Measurements from ENCODE around the gene MAD1L1.
"Not testable (repeated sequence)": the region's sequence is repeated elsewhere in the genome, so short reads cannot be mapped to it uniquely, and the experiment has no call there.

Gene MAD1L1

DNA sequence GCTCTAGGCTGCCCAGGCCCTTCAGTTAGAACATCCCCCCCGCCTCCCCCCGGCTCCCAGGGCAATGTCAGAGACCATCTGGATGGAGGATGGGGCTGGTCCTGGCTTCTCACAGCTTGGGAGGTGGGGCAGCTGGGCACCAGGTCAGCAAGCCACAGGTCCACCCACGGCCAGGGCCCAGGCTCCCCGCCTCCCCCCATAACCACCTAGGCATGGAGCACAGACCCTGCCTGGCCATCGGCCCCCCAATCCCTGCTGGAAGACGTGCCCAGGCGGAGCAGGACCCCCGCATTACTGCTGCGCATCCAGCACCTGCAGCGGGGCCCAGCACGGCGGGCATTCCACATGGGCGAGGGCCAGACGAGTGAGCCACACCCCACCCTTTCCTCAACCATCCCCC is 393.0 kb downstream of the MAD1L1 start:
- TF ChIP-seq POLR2A (IDR thresholded peaks at IDR 0.05; ENCODE audit: low read depth, low read length) (no peak), POLR2AphosphoS5 (IDR thresholded peaks at IDR 0.05; ENCODE audit: low read depth, low read length) (no peak), TAF1 (IDR thresholded peaks at IDR 0.05; ENCODE audit: borderline replicate concordance, low read depth, low read length) (no peak)

DNA sequence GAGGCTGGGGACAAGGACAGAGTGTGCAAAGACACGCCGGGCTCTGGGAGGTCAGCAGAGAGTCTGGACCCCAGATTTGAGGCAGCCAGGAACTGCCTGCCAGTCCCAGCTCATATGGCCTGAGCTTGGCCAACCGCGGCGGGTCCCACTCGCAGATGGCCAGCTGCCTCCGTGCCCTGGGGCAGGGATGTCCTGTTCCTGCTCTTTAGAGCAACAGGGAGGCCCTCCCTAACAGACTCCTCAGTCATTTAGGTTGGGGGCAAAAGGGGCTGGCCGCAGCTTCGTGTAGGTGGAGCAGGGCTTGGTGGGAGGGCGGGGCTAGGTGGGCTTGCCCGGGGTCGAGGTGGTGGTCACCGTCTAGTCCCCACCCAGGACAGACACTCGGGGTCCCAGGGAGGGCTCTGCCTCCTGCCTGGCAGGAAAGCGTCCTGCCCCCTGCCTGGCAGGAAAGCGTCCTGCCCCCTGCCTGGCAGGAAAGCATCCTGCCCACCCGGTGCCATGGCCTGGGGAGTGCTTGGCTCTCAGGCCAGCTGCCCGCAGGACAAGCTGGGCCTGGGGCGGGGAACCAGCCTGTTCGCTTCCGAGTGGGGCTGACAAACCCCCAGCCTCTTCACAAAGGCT is 393.7 kb downstream of the MAD1L1 start:
- DNase-seq (ENCODE audit: insufficient read length); FAIRE-seq: not testable (repeated sequence)

More for the DNA sequence above, 393.0 kb downstream of the MAD1L1 start:
- DNase-seq (ENCODE audit: insufficient read length) (no peak), FAIRE-seq (no peak)

DNA sequence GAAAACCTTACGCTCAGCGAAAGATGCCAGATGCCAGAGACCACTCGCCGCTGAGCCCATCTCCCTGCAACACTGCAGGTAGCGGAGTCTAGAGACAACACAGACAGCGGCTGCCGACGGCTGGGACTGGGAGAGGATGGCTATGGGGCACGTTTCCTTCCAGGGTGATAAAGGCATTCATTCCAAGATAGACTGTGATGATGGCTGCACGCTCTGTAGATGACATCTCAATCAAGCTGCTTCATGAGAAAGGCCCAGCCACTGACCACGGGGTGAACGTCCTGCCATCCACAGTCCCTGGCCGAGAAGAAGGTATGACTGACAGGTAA is 394.2 kb downstream of the MAD1L1 start:
- DNase-seq (ENCODE audit: insufficient read length); FAIRE-seq: not testable (repeated sequence)

DNA sequence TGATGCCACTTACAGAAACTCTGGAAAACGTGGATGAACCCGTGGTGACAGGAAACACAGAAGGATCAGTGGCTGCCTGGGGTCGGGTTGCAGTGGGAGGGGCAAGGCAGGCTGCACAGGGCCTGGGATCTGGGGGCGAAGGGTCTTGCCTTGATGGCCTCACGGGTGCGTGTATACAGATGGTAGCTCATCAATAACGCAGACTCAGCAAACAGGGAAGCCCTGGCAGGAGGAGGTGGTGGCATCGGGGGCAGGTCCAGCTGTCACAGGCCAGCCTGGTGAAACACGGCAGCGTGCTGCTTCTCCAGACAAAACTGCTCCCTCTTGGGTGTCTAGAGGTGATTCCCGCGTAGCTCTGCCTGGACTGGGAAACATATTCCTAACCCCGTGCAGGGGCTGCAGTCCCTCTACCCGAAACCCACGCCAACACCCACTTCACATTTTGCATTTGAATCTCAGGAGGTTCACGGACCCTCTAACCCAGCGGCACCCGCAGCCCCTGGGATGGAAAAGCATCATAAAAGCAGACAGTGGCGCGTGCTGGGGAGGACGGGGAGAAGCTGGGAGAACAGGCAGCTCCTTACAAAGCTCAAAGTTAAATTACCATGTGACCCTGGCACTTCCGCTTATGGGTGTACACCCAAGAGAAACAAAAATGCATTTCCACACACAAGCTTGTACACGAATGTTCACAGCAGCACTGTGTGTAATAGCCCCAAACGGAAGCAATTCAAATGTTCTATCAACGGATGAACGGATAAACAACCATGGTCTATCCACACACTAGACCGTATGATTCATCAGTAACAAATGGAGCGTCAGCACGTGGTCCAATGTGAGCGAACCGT is 394.8 kb downstream of the MAD1L1 start:
- FAIRE-seq; DNase-seq (ENCODE audit: insufficient read length): not testable (repeated sequence)

DNA sequence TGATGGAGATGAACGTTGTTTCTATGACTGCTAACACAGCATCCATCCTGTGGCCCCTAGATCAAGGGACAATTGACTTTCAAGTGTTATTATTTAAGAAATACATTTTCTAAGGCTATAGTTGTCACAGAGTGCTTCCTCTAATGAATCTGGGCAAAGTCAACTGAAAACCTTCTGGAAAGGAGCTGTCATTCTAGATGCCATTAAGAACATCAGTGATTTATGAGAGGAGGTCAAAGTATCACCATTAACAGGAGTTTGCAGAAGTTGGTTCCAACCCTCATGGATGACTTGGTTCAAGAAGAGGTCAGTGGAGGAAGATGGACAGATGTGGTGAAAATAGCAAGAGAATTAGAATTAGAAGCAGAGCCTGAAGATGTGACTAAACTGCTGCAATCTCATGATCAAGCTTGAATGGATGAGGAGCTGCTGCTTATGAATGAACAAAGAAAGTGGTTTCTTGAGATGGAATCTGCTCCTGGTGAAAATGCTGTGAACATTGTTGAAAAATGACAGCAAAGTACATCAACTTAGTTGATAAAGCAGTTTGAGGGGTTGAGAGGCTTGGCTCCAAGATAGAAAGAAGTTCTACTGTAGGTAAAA is 400.7 kb downstream of the MAD1L1 start:
- FAIRE-seq; DNase-seq (ENCODE audit: insufficient read length): not testable (repeated sequence)

DNA sequence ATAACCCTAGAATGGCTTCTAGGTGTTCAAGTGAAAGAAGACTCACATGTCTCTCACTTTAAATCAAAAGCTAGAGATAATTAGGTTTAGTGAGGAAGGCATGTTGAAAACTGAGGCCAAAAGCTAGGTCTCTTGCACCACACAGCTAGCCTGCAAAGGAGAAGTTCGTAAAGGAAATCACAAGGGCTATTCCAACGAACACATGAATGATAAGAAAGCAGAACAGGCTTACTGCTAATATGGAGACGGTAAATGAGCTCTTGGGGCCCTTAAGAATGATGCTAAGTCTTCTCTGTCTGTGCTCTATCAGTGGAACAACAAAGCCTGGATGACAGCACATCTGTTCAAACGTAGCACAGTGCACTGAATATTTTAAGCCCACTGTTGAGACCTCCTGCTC is 401.3 kb downstream of the MAD1L1 start:
- FAIRE-seq; DNase-seq (ENCODE audit: insufficient read length): not testable (repeated sequence)

DNA sequence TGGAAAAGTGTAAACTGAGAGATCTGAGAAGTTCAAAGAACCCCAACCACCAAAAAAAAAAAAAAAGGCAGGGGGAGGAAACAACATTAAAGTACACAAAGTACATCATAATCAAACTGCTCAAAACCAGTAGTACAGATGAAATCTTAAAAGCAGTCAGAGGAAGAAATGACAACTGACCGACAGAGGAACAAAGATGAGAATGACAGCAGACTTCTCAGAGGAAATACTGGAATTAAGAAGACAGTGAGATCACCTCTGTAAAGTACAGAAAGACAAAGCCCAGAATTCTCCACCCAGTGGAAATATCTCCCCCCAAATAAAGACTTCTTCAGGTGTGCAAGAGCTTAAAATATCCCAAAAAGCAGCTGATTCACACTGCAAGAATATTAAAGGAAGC is 403.1 kb downstream of the MAD1L1 start:
- not testable (repeated sequence) for FAIRE-seq; DNase-seq (ENCODE audit: insufficient read length)

DNA sequence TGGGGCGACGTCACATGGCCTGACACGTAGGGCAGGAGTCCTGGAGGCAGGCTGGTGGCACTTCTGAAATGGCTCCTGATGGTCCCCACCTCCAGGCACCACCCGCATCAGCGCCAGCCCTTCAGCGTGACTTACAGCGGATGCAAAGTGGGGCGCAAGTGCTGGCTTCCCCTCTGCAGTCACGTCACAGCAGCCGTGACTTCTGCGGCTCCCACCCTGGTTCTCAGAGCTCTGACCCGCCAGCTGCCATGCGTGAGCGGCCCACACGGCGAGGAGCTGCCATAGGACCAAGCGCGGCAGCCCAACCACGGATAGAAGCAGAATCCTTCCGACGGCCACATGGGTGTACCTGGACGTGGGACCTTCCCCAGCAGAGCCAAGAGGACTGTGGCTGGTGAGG is 403.6 kb downstream of the MAD1L1 start:
- DNase-seq (ENCODE audit: insufficient read length), result no peak
- no peak for FAIRE-seq
- TF ChIP-seq POLR2A (IDR thresholded peaks at IDR 0.05; ENCODE audit: low read depth, low read length), result no peak
- TF ChIP-seq TAF1 (IDR thresholded peaks at IDR 0.05; ENCODE audit: borderline replicate concordance, low read depth, low read length), result no peak
- TF ChIP-seq POLR2AphosphoS5 (IDR thresholded peaks at IDR 0.05; ENCODE audit: low read depth, low read length), result no peak

DNA sequence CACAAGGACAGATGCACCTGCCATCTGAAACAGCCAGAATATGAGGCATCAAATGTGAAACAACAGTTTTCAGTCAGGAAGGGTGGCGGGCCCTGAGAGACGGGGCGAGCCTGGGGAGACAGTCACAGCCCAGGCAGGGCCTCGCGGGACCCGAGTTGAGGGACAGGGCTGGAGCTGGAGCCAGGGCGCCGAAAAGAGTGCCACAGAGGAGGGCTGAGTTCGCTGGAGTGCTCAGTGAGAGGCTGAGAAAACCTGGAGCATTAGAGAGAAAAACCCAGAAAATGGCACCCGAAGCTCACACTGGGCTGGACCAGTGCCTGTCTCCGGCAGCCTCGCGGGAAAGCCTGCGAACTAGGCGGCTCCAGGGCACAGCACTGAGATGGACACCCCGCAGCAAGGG is 404.6 kb downstream of the MAD1L1 start:
- DNase-seq (ENCODE audit: insufficient read length); FAIRE-seq: not testable (repeated sequence)

DNA sequence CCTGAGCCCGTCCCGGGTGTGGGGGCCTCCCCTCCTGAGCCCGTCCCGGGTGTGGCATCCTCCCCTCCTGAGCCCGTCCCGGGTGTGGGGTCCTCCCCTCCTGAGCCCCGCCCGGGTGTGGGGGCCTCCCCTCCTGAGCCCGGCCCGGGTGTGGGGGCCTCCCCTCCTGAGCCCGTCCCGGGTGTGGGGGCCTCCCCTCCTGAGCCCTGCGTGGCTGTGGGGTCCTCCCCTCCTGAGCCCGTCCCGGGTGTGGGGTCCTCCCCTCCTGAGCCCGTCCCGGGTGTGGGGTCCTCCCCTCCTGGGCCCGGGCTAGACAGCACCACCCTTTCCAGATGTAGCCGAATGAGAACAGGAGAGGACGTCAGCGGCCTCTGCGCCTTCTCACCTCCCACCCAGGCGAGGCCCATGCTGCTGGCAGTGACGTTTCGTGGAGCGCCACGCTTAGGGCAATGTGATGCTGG is 405.2 kb downstream of the MAD1L1 start:
- DNase-seq (ENCODE audit: insufficient read length); FAIRE-seq: not testable (repeated sequence)

DNA sequence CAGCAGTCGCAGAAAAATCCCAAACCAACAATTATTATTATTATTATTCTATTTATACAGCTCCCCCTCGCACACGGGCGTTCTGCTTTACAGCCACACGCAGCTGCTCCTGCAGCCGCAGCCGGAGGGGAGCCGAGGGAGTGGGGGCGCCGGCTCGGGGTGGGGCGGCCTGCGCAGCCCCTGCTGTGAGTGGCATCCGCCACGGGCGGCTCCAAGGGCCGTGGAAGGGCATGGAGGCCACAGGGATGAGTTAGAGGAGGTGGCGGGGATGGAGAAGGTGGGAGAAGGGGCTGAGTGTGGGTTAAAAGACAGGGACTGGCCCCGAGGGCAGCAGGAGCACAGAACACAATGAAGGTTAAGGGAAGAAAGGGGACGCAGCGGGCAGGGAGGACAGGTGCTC is 405.8 kb downstream of the MAD1L1 start:
- DNase-seq (ENCODE audit: insufficient read length); FAIRE-seq: not testable (repeated sequence)

DNA sequence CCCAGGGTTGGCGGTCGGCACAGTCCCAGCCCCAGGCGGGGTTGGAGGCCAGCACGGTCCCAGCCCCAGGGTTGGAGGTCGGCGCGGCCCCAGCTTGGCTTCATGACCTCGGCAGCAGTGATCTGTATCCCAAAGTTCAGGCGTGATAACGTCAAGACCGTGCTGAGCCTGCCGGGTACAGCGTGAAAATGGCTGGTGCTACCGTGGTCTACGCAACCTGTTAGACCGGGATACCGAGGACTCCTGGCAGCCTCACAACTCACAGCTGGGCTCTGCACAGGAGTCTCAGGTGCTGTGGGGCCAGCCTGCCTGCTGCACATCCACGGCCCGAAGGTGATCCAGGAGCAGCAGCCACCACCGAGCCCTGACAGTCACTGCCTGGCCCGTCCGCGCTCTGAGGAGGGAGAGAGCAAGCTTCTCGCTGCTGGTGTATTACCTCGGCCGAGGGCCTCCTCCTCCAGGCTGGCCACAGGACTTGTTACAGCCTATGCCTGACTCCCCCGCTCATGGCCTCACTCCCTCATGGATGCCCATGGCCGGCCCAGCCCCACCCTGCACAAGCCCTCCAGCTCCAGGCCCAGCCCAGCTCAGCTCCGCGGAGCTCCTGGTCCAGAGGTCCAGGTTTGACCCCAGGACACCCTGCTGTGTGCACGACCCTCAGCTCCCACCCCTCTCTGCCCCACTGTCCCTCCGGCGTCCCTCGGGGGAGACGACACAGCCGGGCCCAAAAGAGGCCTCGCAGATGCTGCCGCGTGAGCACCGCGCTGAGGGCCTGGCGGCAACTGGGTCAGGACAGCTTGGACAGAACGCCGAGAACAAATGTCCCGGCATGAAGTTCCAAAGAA is 406.6 kb downstream of the MAD1L1 start:
- FAIRE-seq, result no peak
- no peak for DNase-seq (ENCODE audit: insufficient read length)
- no peak for TF ChIP-seq POLR2AphosphoS5 (IDR thresholded peaks at IDR 0.05; ENCODE audit: low read depth, low read length)
- no peak for TF ChIP-seq POLR2A (IDR thresholded peaks at IDR 0.05; ENCODE audit: low read depth, low read length)
- TF ChIP-seq TAF1 (IDR thresholded peaks at IDR 0.05; ENCODE audit: borderline replicate concordance, low read depth, low read length), result no peak

DNA sequence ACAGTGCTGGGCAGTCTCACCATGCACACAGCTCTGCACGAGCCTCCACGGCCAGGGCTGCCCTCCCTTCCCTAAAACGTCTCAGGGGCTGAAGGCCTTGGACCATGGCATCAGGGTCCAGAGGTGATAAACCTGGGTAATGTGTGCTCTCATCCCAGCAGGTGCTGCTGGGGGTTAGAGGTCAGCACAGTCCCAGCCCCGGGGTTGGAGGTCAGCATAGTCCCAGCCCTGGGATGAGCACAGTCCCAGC is 407.2 kb downstream of the MAD1L1 start:
- DNase-seq (ENCODE audit: insufficient read length); FAIRE-seq: not testable (repeated sequence)

DNA sequence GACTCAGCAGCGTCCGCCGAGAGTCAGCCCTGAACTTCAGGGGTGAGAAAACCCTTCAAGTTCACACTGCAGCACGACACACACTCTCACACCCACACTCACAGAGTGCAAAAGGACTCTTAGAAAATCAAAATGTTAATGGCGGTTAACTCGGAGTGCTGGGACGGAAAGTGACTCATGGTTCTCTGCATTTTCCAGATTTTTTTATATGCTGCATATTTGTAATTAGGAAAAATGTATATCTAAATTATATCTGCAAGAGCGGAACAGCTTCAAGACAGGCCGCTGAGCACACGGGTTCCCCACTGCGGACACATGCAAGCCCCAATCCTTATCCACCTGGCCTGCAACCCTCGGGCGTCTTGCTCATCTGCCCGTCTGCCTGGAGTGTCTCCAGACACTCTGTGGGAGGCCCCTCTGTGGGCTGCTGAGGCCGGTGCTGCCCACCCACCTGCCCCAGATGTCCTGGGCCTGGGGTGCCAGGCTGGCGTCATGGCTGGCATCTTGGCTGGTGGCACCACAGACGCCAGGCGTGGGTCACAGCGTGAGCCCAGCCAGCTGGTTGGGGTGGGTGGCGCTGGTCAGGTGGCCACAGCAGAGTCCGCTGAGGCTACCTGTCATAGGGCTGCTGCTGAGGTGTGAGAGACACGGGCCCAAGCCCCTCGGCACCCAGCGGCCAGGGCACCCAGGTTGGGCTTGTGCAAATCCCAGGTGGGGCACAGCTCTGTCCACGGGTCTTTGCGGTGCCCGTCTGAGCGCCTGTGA is 407.7 kb downstream of the MAD1L1 start:
- FAIRE-seq; DNase-seq (ENCODE audit: insufficient read length): not testable (repeated sequence)

DNA sequence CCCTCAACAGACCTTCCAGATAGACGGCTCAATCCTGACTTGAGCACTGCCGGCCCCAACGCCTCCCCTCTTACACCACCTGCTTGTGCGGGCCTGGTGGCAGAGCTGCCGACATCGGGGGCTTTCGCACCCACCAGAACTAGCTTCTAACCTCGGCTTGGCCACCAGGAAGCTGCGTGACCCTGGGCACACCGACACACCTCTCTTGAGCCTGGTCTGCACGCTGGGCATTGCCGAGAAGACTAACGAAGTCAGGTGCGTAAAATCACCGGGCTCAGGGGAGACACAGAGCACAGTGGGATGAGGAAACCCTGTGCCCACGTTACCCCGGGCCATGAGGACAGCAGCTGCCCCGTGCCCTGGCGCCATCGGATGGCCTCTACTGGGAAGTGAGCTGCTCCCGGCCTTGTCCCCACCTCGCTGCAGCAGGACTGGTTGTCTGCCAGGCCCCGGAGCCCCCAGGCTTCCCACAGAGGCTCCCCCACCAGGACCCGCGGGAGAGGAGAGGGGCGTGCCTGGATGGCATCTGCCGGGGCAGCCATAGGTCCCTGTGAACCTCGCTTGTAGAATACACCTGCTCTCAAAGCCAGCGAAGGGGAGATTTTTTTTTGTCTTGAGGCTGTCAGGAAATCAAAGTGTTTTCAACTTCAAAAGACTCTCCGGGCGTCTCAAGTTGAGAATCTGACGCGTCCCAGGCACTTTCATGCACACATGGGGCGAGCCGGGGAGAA is 408.4 kb downstream of the MAD1L1 start:
- FAIRE-seq; DNase-seq (ENCODE audit: insufficient read length): not testable (repeated sequence)
